ENCODE data around the gene WDR13.
"Not testable (repeated sequence)": the region's sequence is repeated elsewhere in the genome, so short reads cannot be mapped to it uniquely, and the experiment has no call there.

The WDR13 gene

DNA sequence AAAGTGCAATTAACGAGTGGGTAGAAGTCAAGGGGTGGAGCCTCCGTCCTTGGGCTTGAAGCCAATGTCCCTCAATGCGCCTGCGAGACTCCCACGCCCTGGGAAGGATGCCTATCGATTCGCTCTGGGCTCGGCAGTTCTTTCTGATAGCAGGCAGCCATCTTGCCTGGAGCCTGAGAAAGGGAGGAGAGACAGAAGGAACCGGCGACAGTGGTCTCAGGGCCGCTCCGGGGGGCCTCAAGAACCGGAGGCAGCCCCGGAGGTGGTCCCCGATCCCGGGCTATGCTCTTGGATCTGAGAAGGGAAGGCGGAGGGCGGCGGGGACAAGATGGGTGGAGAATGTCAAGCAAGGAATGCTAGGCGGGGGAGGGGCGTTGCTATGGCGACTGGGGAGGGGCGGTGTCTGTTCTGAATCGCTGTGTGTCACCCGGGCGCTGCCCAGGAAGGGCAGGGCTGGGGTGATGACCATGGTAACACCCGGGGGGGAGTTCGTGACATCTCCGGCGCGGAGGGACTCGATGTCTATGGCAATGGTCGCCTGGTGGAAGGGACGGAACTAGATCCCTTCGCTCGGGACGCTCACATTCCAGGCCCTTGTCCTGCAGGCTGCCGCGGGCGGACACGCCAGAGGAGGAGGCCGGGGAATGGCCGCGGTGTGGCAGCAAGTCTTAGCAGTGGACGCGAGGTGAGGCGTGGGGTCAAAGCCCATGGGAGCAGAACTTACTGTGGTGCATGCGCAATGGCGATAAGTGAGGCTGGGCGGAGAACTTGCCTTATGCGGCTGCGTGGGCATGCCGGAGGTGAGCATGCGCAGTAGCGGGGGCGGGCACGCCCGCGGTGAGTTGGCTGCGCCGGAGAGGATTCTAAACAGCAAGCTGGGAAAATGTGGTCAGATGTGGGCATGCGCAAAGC is at the start of gene WDR13:
Gene WDR13, plus strand, starts transcription at position 140 of the 912 bp plus-strand sequence. Its CDS starts 505 bp downstream, at position 645.
- peak in 1 of 2 experiments; percentile 67 for DNase-seq

GRCh38 chrX:48548871-48549270 is 48.4 kb upstream of the WDR13 start:
- DNase-seq = no peak

DNA sequence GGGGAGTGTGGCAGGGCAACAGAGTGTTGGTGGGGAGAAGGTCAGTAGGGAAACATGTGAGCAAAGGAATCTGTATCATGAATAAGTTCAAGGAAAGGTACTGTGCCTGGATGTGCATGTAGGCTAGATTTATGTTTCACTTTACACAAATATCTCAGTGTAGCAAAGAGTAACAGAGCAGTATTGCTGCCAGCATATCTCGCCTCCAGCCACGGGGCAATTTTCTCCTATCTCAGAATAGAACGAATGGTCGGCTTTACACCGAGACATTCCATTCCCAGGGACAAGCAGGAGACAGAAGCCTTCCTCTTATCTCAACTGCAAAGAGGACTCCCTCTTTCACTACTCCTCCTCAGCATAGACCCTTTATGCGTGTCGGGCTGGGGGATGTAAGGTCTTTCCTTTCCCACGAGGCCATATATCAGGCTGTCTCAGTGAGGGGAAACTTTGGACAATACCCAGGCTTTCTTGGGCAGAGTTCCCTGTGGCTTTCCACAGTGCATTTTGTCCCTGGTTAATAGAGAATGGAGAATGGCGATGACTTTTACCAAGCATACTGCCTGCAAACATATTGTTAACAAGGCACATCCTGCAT is 41.5 kb upstream of the WDR13 start:
- not testable (repeated sequence) for DNase-seq

DNA sequence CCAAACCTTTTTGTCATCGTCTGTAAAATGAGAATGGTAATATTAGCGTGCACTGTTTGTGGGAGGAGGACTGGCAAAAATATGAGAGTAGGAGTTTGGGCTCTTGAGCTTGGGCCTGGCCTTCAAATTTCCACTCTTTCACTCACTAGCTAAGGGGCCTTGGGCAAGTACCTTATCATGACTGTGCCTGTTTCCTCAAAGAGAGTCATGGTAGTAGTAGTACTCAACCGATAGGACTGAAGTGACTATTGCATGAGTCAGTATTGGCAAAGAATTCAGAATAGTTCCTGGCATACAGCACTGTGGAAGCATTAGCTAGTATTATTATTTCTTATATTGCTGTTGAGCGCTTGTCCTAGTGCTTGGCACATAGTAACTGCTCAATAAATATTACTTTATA is 39.0 kb upstream of the WDR13 start:
- DNase-seq = no peak

DNA sequence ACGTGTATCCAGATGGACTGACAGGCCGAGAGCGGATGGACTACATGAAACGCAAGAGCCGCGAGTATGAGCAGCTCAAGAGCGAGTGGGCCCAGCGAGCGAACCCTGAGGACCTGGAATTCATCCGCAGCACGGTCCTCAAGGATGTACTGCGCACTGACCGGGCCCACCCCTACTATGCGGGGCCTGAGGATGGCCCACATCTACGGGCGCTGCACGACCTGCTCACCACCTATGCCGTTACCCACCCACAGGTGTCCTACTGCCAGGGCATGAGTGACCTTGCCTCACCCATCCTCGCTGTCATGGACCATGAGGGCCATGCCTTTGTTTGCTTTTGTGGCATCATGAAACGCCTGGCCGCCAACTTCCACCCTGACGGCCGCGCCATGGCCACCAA is 37.7 kb upstream of the WDR13 start:
- DNase-seq = no peak

- no peak for DNase-seq
Measured at GRCh38 chrX:48560056-48560455, 37.2 kb upstream of the WDR13 start.

- DNase-seq = no peak
Measured at GRCh38 chrX:48560681-48561080, 36.6 kb upstream of the WDR13 start.

DNA sequence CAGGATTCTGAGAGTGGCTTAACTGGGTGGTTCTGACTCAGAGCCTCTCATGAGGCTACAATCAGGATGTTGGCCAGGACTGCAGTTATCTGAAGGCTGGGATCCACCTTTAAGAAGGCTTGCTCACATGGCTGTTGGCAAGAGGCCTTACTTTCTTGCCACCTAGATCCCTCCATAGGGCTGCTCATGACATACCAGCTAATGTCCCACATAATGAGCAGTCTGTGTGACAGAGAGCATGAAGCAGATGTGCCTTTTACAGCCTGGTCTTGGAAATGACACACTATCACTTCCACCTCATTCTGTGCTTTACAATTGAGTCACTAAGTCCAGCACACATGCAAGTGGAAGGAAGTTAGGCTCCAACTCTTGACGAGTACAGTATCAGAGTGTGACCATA is 27.3 kb upstream of the WDR13 start:
- no peak for DNase-seq

- DNase-seq = no peak
Measured at GRCh38 chrX:48573690-48574269, 23.5 kb upstream of the WDR13 start.

GRCh38 chrX:48574270-48575266 is 22.7 kb upstream of the WDR13 start, which contains the start of gene RBM3:
Gene RBM3, plus strand, starts transcription at chrX:48574484. Its CDS starts 697 bp downstream, at chrX:48575181.
- peak; percentile 64 to 65 for DNase-seq

DNA sequence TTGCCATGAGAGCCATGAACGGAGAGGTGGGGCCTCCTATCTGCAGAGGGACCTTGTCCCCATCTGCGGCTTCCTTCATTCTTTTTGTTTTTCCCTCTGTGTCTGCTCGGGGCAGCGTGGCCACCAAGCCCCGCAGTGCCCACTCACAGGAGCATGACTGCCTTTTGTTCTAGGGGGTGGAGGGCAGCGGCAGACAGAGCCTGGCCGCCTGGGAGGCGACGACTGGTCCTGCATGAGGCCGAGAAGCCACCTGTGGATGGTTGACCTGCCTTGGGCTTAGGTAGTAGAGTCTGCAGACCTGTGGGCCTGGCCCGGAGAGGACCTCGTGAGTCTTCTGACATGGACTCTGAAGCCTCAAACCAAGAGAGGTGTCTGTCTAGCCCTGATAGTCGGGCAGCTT is 21.6 kb upstream of the WDR13 start:
- DNase-seq = no peak

DNA sequence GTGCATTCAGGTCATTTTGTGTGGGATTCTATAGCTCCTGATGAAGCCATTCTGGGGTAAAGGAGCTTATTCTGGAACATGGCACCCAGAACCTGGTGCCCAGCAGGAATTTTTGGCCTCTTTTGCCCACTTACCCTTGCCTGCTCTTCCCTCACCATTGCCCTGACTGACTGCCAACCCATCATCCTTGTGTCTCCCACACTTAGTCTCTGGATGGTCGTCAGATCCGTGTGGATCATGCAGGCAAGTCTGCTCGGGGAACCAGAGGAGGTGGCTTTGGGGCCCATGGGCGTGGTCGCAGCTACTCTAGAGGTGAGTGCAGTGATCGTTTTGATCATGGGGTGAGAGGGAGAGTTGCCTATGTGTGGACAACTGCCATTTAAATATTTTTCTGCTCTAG is 21.2 kb upstream of the WDR13 start:
- no peak for DNase-seq

DNA sequence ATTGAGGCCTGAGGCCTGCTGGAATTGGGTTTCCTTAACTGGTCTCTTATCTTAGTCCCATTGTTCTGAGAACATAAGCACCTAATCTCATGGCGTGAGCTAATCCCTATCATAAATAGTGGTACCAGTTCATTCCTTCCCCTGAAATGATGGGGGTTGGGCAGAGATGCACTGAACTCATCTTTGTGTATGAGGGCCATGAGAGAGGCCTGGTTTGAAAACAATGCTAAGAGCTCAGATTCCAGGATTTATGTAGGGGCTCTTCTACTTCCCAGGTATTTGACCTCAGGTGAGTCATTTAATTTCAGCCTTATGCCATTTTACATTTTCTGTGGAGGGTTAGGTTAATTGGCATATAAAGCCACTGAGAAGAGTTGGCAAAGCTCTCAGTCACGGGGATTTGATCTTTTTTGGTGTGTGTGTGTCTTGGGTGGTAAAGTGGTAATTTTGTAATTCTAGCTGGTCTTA is 18.6 kb upstream of the WDR13 start:
- no peak for DNase-seq

DNA sequence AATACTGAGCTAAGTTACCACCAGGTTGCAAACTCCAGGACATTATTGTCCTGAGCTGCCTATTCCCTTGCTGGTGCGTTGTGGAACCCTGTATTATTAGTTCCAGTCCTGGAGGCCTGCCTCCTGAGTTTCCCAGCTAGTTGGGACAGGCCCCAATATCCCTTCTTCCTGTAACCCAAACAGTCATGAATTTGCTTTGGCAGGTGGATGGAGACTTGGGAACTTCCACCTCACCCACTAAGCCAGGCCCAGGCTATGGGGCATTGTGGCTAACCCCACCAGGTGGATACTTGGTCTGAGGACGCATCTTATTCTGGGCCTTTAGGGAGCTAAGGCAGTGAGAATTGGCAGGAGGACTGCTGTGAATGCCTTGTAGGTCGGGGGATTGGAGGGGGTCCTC is 18.0 kb upstream of the WDR13 start:
- DNase-seq = no peak

DNA sequence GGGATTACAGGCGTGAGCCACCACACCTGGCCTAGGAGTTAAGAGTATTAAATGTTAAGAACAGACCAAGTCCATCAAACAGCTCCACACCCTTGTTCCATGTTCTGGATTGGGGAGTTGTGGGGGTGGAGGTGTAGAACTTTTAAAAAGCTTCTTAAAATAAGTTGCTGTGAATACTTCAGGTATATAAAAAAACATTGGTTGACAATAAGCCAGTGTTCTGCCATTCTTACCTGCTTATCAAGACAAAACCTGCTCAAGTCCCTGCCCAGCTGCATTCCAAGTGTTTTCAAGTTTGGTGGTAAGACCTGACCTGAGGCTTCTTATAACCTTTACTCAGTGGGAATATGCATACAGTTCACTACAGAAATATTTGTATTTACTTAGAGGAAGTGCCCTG is 16.6 kb upstream of the WDR13 start:
- no peak for DNase-seq

GRCh38 chrX:48584698-48585097 is 12.6 kb upstream of the WDR13 start:
- no peak for DNase-seq

DNA sequence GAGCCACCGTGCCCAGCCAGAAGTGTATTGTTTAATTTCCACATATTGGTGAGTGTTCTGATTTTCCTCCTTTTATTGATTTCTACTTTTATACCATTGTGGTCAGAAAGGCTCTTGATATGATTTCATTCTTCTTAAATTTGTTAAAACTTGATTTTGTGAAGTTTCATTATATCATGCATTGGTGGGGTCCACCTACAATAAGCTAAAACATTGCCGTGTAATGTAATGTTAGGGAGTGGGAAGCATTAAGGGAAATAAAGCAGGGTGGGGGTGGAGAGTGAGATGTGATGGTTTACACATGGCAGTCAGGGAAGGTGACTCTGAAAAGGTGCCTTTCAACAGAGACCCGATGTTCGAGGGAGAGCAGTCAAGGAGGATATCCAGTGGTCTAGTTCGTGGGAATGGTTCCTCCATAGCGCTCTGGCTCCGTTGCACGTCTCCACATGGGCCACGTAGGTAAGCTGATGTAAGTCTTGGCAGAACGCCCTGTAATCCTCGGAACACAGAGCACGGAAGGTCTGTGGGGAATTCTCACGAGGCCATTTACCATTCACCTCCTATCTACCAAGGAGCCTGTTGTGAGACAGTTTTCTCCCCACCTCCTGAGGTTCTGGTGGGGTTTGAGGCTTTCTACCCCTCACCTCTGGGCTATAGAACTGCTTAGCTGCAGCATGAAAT is 7.7 kb upstream of the WDR13 start:
- no peak for DNase-seq

DNA sequence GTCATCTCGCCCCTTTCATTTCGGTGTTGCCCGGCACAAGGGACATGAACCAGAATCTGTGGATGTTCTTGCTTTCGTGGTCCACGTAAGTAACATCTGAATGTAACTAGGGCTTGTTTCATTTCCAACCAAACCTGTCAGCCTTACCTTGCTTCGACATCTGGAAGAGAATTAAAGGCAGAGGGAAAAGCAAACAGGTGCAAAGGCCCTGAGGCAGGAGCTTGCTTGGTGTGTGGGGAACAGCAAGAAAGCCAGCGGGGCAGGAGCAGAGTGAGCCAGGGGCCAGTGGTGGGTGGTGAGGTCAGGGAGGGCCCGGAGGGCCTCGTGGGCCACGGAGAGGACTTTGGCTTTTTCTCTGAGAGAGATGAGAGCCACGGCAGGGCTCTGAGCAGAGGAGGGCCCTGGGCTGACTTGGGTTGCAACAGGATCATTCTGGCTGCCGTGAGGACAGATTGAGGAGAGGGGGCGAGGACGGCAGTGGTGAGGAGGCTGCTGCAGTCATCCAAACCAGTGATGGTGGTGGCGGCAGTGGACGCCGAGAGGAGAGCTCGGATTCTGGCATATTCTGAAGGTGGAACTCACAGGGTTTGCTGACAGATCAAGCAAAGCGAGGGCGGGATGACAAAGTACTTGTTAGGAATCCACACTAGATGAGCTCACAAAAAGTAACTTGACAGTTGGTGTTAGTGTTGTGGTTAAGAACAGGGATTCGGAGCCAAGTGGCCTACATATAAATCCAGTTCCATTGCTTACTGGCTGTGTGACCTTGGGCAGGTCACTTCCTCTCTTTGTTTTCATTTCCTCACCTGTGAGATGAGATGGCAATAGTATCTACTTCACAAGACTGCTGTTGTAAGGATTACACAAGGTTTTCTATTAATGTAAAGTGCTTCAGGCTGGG is 6.8 kb upstream of the WDR13 start:
- no peak for DNase-seq

- no peak for DNase-seq
Measured at GRCh38 chrX:48591255-48591791, 6.0 kb upstream of the WDR13 start.

DNA sequence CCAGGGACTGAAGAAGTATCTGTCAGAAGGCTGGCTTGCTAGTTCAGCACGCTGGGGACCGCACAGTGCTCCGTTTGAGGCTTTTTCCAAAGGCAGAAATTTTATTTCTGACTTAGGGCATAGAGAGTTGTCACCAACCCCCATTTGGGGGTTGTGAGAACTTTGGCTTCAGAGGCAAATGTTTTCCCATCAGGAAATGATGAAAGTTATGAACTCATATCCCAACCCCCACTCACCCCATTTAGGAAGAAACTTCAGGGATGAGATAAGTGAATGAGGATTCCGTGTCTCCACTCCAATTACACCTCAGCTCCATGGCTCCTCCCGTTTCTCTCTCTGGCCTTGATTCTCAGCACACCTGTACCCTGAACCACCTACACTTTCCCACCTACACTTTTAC is 4.3 kb upstream of the WDR13 start:
- no peak for DNase-seq

Data from cerebellar nuclear complex (tissue), 1 donor.